ENCODE measurements around the gene RARRES2.

The RARRES2 gene

DNA sequence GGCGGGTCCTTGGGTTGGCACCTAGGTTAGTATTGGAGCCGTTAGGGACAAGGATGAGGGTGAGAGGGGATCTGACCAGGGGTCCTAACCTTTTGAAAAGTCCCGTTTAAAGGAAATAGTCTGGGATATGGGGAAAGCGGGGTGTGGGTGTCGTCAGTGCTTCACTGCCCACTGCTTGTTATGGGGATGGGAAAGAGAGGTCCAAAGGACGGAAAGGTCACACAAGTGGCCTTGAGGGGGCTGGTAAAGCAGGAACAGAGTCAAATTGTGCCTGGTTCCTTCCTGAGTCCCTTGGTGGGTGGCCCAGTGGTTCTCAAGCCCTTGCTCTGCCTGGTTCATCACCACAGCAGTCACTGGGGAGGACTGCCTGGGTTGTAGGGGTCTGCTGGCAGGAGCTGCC is 35.1 kb upstream of the RARRES2 start:
- no peak for DNase-seq

DNA sequence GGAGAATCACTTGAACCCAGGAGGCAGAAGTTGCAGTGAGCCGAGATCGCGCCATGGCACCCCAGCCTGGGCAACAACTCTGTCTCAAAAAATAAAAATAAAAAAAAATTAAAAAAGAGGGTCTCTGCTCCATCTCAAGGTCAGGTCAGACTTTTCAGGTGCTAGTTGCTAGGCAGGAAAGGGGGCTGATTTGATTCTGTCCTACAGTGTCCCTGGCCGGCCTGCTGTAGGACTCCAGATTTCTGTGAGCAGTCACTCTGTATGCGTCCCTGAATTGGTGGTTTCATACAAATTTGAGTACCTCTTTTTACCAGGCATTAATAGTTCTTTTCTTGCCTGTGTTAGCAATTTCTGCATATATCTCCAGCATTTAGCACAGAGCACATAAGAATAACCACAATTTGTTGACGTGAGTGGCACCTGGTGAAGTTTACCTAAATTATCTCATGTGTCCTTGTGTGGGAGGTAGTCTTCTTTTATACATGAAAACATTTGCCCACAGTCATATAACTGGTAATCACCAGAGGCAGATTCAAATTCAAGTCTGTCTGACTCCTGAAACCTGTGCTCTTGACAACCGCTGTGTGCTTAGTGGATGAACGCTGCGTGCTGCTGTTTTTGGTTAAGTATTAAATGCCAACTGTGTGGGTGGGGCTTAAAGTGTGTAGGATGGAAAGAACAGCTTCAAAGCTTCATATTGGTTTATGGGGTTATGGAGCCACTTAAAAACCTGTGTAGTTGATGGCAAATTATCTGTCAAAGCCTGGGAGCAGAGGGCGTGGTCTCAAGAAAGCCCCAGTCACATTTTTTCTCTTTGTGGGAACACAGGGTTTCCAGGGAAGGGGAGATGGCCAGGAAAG is 34.5 kb upstream of the RARRES2 start:
- no peak for DNase-seq

DNA sequence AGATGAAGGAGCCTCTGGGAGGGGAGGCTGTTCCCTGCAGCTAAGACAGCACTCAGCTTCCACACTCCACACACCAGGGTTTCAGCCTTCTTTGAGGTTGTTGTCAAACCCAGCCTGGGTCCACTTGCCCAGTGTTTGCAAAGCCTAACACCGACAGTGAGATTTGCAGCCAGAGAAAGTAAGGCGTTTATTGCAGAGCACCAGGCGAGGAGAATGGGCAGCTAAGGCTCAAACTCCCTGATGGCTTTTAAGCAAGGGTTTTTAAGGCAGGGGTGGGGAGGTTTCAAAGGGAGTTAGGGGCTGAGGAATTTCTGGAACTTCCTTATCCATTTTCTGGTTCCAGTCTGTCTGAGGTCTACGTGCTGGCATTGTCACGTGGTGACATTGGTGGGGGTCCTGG is 33.0 kb upstream of the RARRES2 start:
- no peak for DNase-seq

DNA sequence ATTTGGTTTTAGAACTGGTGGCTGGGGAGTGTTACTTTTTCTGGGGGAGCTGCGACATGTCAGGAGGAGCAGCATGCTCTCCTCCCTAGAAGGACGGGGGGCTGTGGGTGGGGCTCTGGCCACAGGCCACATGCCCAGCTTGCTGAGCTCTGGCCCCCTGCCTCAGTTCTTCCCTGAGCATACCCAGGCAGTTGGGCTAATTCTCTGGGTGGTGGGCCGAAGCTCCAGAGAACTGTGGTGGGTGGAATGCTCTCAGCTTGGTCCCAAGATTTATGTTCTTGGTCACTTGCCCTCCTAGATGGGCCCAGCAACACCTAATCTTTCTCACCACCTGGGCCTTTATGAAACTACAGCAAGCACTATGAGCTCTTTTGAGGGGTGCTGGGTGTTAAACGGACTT is 32.6 kb upstream of the RARRES2 start:
- DNase-seq = no peak

DNA sequence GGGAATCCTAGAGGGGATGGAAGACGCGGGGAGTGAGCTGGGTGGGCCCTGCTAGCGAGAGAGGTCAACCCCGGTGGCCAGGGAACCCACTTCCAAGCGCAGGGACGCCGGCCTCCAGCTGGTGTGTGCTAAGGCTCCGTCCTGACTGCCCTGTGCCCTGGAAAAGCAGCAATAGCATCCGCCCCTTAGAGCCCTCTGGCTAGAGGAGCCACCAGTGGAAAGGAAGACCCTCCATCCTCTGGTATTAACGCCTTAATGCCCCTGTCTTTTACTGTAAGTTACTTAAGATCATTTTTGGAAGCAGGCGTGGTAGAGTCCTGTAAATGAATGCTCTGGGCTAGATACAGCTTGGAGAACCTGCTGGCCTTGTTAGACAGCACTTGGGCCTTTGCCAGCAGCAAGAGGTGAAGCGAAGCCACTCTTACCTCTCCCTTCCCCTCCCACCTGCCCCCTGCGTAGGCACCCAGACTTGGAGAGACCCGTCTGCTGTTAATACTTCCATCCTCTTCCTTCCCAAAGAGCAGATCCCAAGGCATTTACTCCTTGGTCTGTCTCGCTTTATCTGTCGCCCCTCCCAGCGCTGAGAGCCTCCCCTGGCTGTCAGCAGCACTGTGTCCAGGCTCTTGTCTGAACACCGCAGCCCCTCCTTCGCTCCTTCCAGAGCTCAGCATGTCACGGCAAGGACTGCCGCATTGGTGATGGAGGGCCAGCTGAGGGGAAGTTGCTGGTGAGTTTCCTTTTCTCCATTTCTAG is 31.8 kb upstream of the RARRES2 start:
- DNase-seq = no peak

DNA sequence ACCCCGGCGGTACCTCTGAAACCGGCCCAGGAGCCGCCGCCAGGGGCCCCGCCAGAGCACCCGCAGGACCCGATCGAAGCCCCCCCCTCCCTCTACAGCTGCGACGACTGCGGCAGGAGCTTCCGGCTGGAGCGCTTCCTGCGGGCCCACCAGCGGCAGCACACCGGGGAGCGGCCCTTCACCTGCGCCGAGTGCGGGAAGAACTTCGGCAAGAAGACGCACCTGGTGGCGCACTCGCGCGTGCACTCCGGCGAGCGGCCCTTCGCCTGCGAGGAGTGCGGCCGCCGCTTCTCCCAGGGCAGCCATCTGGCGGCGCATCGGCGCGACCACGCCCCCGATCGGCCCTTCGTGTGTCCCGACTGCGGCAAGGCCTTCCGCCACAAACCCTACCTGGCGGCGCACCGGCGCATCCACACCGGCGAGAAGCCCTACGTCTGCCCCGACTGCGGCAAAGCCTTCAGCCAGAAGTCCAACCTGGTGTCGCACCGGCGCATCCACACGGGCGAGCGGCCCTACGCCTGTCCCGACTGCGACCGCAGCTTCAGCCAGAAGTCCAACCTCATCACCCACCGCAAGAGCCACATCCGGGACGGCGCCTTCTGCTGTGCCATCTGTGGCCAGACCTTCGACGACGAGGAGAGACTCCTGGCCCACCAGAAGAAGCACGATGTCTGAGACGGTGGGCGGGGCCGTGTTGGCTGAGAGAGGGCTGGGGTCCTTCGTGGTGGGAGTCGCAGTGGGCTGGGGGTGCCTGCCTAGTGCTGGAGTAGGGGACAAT is 31.0 kb upstream of the RARRES2 start:
- no peak for DNase-seq

DNA sequence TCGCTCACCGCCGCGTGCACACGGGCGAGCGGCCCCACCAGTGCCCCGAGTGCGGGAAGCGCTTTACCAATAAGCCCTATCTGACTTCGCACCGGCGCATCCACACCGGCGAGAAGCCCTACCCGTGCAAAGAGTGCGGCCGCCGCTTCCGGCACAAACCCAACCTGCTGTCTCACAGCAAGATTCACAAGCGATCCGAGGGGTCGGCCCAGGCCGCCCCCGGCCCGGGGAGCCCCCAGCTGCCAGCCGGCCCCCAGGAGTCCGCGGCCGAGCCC is 30.5 kb upstream of the RARRES2 start:
- no peak for DNase-seq

DNA sequence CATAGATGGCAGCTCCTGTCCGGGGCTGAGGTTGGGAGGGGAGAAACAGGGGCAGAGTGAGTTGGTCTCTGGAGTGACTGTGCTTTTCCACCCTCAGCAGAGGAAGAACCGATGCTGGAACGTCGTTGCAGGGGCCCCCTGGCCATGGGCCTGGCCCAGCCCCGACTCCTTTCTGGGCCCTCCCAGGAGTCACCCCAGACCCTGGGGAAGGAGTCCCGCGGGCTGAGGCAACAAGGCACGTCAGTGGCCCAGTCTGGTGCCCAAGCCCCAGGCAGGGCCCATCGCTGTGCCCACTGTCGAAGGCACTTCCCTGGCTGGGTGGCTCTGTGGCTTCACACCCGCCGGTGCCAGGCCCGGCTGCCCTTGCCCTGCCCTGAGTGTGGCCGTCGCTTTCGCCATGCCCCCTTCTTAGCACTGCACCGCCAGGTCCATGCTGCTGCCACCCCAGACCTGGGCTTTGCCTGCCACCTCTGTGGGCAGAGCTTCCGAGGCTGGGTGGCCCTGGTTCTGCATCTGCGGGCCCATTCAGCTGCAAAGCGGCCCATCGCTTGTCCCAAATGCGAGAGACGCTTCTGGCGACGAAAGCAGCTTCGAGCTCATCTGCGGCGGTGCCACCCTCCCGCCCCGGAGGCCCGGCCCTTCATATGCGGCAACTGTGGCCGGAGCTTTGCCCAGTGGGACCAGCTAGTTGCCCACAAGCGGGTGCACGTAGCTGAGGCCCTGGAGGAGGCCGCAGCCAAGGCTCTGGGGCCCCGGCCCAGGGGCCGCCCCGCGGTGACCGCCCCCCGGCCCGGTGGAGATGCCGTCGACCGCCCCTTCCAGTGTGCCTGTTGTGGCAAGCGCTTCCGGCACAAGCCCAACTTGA is 29.9 kb upstream of the RARRES2 start:
- no peak for DNase-seq

DNA sequence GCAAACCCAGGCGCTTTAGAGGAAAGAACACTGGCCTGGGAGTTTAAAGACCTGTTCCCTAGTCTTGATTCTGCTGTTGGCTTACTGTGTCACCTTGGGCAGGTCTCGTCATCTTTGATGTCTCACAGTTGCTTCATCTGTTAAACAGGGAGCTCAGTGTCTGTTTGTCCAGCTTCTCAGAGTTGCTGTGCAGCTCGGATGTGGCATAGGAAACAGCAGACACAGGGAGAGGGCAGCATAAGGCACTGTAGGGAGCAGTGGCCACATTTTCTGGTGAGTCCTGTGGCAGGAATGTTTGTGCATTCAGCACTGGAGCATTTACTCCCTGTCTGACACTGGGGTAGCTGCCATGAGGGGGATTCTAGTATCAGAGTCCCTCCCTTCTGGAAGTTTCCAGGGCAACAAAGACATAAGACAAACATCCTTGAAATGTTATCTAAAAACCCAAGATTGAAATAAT is 29.2 kb upstream of the RARRES2 start:
- DNase-seq = no peak

DNA sequence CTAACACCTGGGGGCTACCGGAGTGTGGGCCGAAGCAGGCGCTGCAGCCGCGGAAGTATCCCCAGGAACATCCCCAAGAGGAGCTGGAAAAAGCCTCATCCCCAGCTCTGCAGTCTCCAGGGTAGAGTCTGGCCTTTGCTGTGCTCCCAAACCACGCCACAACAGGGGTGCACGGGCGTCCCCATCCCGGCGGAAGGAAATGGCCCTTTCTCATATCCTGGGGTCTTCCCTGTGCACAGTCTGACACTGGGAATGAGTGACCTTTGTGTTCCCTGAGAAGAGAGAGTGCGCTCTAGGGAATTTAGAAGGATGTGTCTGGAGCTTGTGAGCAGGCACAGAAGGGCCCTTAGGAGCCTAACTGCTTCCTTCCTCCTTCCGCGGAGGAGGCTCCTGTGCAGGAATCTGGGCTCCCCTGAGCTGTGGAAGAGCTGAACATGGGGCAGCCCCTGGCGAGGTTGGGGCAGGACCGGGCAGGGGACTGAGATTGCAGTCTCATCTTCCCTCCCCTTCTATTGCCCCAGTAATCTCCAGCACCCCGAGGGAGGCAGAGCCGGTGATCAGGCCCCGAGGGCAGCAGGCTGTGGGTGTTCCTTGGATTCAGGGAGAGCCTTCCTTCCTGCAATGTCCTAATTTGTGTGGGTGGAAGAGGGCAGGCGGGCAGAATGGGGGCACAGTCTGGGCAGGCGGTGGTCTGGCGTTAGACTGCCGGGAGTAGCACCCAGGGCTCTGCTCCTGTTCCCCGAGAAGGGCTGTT is 28.5 kb upstream of the RARRES2 start:
- no peak for DNase-seq

DNA sequence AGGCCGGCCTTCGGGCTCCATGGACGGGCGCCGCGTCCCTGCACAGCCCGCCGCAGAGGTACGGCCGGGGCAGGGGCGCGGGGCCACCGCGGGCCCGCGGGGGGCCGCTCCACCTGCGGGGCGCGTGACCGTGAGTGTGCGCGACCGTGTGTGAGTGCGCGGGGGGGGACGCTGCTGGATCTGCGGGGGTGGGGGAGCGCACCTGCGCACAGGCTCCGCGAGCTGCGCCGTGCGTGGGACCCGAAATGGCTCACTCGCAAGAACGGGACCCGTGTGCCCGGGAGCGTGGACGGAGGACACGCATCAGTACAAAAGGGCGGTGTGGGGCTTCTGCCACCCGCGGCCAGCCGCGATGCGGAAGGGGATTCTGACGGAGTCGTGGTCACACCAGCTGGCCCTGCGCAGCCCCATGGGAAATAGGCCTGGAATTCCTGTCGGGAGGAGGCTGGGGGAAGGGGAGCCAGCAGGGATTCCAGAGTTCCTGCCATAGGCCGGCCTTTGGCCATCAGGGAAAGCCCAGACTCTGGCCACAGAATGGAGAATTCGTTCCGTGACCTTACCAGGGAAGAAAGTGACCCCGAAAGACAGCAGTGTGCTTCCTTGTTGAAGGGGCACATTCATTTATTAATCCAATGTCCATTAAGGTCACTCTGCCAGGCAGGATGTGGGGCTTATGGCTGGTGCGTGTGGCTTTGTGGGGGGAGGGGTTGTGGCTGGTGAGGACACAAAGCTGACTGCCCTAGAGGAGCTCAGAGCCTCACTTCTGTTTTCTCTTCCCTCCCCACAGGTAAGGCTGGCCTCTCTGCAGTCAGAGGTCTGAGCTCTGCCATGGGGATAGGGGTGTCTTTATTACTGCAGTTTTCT is 27.7 kb upstream of the RARRES2 start:
- DNase-seq = peak in 1 of 2 donors; percentile 62

DNA sequence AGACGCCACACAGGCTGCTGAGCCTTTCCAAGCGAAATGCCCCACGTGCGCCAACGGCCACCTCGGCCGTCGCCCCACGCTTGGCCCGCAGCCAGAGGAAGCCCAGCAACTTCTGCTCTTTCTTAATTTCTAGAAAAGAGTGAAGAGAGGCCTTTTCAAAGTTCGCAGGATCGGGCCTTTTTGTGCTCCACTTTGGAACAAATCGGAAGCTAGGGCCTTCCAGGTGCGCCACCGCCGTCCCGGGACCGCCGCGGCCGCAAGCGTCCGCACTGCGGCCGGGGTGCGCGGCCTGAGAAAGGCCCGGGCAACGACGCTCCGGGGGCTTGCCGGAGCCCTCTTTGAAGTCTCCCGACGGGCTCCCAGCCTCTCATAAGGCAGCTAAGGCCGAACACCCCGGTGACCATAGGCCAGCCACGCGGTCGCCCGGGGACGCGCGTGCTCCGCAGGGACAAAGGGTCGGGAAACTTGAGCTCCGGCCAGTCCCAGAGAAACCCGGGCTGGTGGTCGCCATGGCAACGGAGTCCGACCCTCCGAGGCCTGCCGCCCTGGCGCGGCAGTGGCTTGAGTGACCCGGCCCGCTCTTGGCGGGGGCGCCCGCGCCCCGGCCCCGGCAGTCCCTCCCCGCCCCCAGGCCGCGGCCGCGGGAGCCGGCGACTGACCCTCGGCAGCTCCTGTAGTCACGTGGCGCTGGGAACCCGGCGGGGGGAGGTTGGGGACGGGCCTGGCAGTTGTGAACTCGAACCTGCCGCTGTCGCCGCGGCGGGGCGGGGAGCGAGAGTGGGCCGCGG is 26.9 kb upstream of the RARRES2 start, which contains the start of gene REPIN1:
Gene REPIN1 (plus strand): TSS at position 727 of the 788 bp plus-strand sequence. CDS start 890 bp downstream, outside the sequence.
- DNase-seq = peak; percentile 81 to 86

DNA sequence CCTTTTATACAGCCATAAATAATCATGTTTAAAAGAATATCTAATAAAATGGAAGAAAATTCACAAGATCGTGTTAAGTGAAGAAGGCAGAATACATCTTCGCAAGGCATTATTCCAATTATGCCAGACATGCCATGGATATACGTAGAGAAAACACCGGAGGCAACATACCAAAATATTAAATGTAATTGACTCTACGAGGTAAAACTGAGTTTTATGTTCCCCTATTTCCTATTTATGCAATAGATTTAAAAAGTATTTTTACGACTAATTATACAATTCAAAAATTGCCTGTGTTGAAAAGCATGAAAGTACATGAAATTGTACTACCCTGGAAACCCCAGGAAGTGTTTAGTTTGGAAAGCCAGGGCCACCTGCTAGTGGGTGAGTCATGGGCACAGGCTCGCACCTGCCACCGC is 26.3 kb upstream of the RARRES2 start:
- DNase-seq = no peak

DNA sequence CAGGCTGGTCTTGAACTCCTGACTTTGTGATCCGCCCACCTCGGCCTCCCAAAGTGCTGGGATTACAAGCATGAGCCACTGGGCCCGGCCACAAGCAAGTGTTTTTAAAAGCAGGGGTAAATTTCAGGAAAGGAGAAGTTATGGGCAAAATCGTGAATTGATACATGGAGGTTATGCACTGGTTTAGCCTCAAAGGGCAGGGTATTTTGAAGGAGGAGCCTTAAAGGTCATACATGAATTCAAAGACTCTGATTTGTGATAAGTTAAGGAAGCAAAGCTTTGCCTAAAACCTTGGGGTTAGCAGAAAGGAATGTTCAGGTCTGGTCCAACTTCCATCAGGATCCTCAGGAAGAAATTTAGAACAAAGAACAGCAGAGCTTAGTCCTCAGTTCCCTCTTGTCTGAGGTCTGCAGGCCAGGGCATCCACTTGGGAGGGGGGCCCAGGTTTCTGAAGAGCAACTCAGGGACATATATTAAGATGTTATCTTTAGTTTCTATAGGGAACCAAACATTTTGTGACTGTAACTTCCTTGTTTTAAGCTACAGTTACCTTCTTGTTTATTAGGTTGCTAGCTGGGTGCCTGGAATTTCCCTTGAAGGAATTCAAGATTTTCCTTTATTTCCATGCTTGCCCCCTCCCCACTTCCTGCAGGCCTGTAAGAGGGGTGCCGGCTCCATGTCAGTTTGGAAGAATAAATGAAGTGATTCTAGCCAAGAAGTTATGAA is 24.4 kb upstream of the RARRES2 start:
- peak in 1 of 2 donors; percentile 62 for DNase-seq

DNA sequence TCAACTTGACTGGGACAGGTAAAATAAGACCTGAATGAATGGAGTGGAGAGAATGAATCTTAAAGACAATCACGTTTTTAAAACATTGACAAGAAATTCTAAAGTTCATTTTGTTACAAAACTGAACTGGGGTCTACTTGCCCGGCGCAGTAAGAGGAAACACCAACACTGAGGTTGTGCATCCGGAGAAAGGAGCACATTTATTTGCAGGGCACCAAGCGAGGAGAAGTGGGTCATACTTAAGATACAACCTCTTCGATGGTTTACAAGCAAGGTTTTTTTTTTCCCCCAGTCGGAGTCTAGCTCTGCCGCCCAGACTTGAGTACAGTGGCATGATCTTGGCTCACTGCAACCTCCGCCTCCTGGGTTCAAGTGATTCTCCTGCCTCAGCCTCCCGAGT is 23.8 kb upstream of the RARRES2 start:
- no peak for DNase-seq

DNA sequence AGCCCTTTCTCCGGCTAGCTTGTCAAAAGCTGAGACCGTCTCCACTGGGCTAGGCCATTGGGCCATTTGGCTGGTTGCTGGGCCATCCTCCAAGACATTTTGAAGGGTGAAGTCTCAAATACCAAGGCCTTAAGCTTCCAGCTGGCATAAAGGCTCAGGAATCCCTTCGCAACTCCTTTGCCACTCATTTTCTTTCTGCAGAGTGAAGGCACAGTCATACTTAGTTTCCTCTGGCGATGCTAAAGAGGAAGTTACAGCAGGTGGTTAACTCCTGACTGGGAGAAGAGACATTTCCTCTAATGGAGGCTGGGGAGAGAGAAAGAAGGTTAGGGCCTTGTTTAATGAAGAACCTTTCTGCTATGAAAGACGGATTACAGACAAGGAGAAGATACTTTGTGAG is 22.4 kb upstream of the RARRES2 start:
- DNase-seq = no peak

DNA sequence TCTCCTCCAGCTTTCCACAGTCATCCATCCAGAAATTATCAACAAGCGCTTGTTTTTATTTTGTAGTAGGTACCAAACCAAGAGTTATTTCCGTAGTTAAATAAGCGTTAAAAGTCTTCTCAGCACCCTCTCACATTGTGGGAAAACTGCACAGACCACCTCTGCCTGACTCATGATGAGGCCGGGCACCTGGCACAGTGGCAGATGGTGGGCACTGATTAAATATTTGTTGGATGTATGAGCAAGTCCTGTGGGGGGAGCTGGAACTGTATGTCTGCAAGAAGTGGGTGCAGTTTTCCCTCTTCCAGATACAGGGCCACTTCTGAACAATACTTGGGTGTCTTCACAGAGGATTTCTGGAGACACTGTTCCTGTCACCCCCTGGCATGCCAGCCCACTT is 21.9 kb upstream of the RARRES2 start:
- DNase-seq = no peak

DNA sequence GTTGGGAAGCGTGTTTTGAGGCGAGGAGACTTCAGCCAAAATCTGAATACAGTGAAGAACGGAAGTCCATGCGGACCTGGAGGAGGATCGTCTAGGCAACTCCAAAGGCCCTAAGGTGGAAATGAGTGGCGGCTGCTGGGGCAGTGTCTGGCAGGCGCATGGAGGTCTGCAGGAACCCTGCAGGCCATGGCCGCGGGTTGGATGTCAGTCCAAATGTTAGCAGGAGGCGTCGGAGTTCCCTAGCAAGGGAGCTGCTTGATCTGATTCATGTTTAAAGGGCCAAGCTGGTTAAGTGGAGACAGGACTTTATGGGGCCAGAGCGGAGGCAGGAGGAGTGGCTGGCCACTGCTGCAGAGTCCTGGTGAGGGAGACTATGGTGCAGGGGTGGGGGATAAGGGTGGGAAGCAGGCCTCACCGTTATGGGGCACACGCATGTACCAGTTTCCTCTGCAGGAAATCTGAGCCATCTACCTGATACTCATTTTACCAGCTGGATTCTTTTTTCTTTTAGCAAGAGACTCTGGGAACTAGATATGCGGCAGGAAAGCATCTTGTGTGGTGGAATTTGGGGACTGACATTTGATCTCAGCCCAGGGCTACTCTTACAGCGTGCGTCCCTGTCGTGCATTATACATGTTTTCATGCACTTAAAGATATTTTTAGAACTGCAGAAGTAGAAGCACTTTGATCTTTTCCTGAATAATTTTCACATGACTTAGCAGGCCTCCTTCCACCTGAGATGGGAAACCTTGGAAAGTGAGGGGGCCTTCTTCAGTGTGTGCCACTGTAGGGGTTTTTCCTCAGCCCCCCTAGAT is 20.6 kb upstream of the RARRES2 start:
- DNase-seq = no peak
